ENCODE data around the gene SENP1. TPM values are rescaled to one million over a fixed set of nuclear protein-coding genes. Genes with fewer than 3 reads are reported as not detected.

The SENP1 gene
- polyA plus RNA-seq, 1 donor from 2014 or later: 14.0 TPM

GRCh38 chr12:48050174-48050573, 55.7 kb downstream of the SENP1 start:
- H3K79me2 ChIP-seq (replicated peaks; ENCODE audit: insufficient read depth, low read length): no peaks in the 10 kb centered on the region
- no peak overlapping the region for H3K4me2 ChIP-seq (ENCODE audit: low read length)
- H3K9ac ChIP-seq (ENCODE audit: low read length): no peak overlapping the region
- no peaks in the 10 kb centered on the region for H3K27me3 ChIP-seq (ENCODE audit: insufficient read depth, low read depth, low read length)
- H3K4me3 ChIP-seq (ENCODE audit: low read length): no peak overlapping the region
- H2AFZ ChIP-seq (ENCODE audit: low read depth, low read length): no peak overlapping the region
- no peak overlapping the region for H3K27ac ChIP-seq (ENCODE audit: low read length)
- no peaks in the 10 kb centered on the region for H3F3A ChIP-seq (ENCODE audit: insufficient read depth, low read length, poor library complexity, severe bottlenecking)
- H3K36me3 ChIP-seq (ENCODE audit: insufficient read depth, low read length): peaks cover 7% of the 10 kb centered on the region
- H3K9me3 ChIP-seq (ENCODE audit: low read length): no peaks in the 10 kb centered on the region
- TF ChIP-seq EP300 (conservative IDR thresholded peaks at IDR 0.05; ENCODE audit: poor library complexity, severe bottlenecking) (no peak), RAD21 (conservative IDR thresholded peaks at IDR 0.05) (no peak), CTCF (IDR thresholded peaks at IDR 0.05; ENCODE audit: poor library complexity, severe bottlenecking) (no peak), POLR2AphosphoS5 (IDR thresholded peaks at IDR 0.05) (no peak), MXI1 (conservative IDR thresholded peaks at IDR 0.05; ENCODE audit: poor library complexity, severe bottlenecking) (no peak), REST (IDR thresholded peaks at IDR 0.05; ENCODE audit: borderline replicate concordance) (no peak), SMC3 (conservative IDR thresholded peaks at IDR 0.05; ENCODE audit: poor library complexity) (no peak), TAF1 (IDR thresholded peaks at IDR 0.05; ENCODE audit: low read depth) (no peak), EZH2 (IDR thresholded peaks at IDR 0.05; ENCODE audit: borderline replicate concordance, insufficient read depth, low read length, poor library complexity, severe bottlenecking) (no peak)
- H3K9me2 ChIP-seq (ENCODE audit: insufficient read depth, low read length): no peaks in the 10 kb centered on the region
- H4K20me1 ChIP-seq (ENCODE audit: insufficient read depth): no peaks in the 10 kb centered on the region

GRCh38 chr12:48045965-48046518, 59.8 kb downstream of the SENP1 start:
- no peaks in the 10 kb centered on the region for H3F3A ChIP-seq (ENCODE audit: insufficient read depth, low read length, poor library complexity, severe bottlenecking)
- H3K79me2 ChIP-seq (replicated peaks; ENCODE audit: insufficient read depth, low read length): no peaks in the 10 kb centered on the region
- H3K9ac ChIP-seq (ENCODE audit: low read length): no peak overlapping the region
- H3K9me3 ChIP-seq (ENCODE audit: low read length): no peaks in the 10 kb centered on the region
- no peak overlapping the region for H3K27ac ChIP-seq (ENCODE audit: low read length)
- H2AFZ ChIP-seq (ENCODE audit: low read depth, low read length): no peak overlapping the region
- no peak overlapping the region for H3K4me3 ChIP-seq (ENCODE audit: low read length)
- no peaks in the 10 kb centered on the region for H4K20me1 ChIP-seq (ENCODE audit: insufficient read depth)
- peaks cover 7% of the 10 kb centered on the region for H3K36me3 ChIP-seq (ENCODE audit: insufficient read depth, low read length)
- TF ChIP-seq REST (IDR thresholded peaks at IDR 0.05; ENCODE audit: borderline replicate concordance) (no peak), SMC3 (conservative IDR thresholded peaks at IDR 0.05; ENCODE audit: poor library complexity) (no peak)
- H3K9me2 ChIP-seq (ENCODE audit: insufficient read depth, low read length): no peaks in the 10 kb centered on the region
- H3K4me2 ChIP-seq (ENCODE audit: low read length): no peak overlapping the region
- H3K27me3 ChIP-seq (ENCODE audit: insufficient read depth, low read depth, low read length): no peaks in the 10 kb centered on the region
